Measurements from ENCODE around the gene CBX6.

Gene CBX6

DNA sequence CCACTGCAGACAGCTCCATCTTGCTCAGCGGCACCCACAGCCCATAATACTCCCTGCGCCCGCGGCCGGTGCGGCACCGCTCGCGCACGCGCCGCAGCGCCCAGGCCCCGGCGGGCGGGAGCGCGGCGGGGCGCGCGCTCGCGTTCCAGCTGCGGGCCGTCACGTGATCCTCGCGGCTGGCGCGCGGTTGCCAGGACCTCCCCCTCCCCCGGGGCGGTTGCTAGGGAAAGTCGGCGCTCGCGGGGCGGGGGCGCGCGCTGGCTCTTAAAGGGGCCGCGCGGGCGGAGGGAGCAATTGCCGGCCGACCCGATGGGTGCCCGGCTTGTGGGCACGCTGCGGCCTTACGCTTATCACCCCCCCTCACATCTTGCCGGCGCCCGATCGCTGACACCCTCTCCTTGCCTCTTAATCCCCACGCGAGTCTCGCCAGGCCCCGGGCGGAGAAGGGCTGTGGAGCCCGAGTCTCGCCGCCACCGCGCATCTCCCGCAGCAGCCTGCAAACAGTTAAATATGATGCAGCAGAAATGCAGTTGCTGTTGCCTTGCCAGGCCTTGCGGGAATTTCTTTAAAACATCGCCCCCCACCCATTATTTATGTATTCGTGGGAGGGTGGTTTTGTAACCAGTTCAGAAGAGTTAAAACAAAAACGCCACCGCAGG is at the start of gene CBX6 (continued):
- TF ChIP-seq ZFP37 (tag by site-specific recombination; IDR thresholded peaks at IDR 0.05) (no peak; the same call in 1 of the 2 replicates), ZBTB21 (tag by site-specific recombination; IDR thresholded peaks at IDR 0.05) (0 out of 2 replicates have a peak, but pooled peaks have one; percentile 15), ZNF157 (tag by site-specific recombination; IDR thresholded peaks at IDR 0.05) (no peak), ZXDB (tag by site-specific recombination; IDR thresholded peaks at IDR 0.05) (peak; percentile 82), ZNF16 (tag by site-specific recombination; IDR thresholded peaks at IDR 0.05; ENCODE audit: low read depth) (no peak), ZNF654 (tag by site-specific recombination; IDR thresholded peaks at IDR 0.05; ENCODE audit: low read depth) (no peak), ZSCAN23 (tag by site-specific recombination; IDR thresholded peaks at IDR 0.05) (0 out of 2 replicates have a peak, but pooled peaks have one; percentile 48), ZNF629 (tag by site-specific recombination; IDR thresholded peaks at IDR 0.05) (peak; percentile 68), KLF8 (tag by site-specific recombination; IDR thresholded peaks at IDR 0.05) (peak; percentile 45), HOXC10 (CRISPR knock-in tag; IDR thresholded peaks at IDR 0.05) (no peak), ZNF658 (tag by site-specific recombination; IDR thresholded peaks at IDR 0.05) (no peak), KLF16 (tag by site-specific recombination; IDR thresholded peaks at IDR 0.05) (peak; percentile 49; the same call in 1 of the 2 replicates), ZNF341 (tag by site-specific recombination; IDR thresholded peaks at IDR 0.05; ENCODE audit: low read depth) (peak; percentile 86), FEZF1 (tag by site-specific recombination; IDR thresholded peaks at IDR 0.05) (0 out of 2 replicates have a peak, but pooled peaks have one; percentile 7), ZNF174 (tag by site-specific recombination; IDR thresholded peaks at IDR 0.05) (no peak), ZNF664 (tag by site-specific recombination; IDR thresholded peaks at IDR 0.05) (0 out of 2 replicates have a peak, but pooled peaks have one; percentile 27), SP2 (tag by site-specific recombination; IDR thresholded peaks at IDR 0.05) (peak; percentile 25; the same call in 1 of the 2 replicates), ZNF391 (tag by site-specific recombination; IDR thresholded peaks at IDR 0.05; ENCODE audit: borderline replicate concordance, low read depth) (peak; percentile 30; the same call in 1 of the 2 replicates), ZNF335 (tag by site-specific recombination; conservative IDR thresholded peaks at IDR 0.05) (peak; percentile 93; the same call in 1 of the 2 replicates), ZNF366 (tag by site-specific recombination; conservative IDR thresholded peaks at IDR 0.05) (no peak), SCRT2 (tag by site-specific recombination; IDR thresholded peaks at IDR 0.05) (peak; percentile 60; the same call in 1 of the 2 replicates), MYNN (tag by site-specific recombination; IDR thresholded peaks at IDR 0.05; ENCODE audit: borderline replicate concordance) (no peak)
- TF ChIP-seq, protein P1, sequence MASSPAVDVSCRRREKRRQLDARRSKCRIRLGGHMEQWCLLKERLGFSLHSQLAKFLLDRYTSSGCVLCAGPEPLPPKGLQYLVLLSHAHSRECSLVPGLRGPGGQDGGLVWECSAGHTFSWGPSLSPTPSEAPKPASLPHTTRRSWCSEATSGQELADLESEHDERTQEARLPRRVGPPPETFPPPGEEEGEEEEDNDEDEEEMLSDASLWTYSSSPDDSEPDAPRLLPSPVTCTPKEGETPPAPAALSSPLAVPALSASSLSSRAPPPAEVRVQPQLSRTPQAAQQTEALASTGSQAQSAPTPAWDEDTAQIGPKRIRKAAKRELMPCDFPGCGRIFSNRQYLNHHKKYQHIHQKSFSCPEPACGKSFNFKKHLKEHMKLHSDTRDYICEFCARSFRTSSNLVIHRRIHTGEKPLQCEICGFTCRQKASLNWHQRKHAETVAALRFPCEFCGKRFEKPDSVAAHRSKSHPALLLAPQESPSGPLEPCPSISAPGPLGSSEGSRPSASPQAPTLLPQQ (tag by site-specific recombination; IDR thresholded peaks at IDR 0.05) = peak; percentile 100
- TF ChIP-seq, protein P2, sequence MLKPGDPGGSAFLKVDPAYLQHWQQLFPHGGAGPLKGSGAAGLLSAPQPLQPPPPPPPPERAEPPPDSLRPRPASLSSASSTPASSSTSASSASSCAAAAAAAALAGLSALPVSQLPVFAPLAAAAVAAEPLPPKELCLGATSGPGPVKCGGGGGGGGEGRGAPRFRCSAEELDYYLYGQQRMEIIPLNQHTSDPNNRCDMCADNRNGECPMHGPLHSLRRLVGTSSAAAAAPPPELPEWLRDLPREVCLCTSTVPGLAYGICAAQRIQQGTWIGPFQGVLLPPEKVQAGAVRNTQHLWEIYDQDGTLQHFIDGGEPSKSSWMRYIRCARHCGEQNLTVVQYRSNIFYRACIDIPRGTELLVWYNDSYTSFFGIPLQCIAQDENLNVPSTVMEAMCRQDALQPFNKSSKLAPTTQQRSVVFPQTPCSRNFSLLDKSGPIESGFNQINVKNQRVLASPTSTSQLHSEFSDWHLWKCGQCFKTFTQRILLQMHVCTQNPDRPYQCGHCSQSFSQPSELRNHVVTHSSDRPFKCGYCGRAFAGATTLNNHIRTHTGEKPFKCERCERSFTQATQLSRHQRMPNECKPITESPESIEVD (tag by site-specific recombination; IDR thresholded peaks at IDR 0.05) = no peak
- TF ChIP-seq, protein P3, sequence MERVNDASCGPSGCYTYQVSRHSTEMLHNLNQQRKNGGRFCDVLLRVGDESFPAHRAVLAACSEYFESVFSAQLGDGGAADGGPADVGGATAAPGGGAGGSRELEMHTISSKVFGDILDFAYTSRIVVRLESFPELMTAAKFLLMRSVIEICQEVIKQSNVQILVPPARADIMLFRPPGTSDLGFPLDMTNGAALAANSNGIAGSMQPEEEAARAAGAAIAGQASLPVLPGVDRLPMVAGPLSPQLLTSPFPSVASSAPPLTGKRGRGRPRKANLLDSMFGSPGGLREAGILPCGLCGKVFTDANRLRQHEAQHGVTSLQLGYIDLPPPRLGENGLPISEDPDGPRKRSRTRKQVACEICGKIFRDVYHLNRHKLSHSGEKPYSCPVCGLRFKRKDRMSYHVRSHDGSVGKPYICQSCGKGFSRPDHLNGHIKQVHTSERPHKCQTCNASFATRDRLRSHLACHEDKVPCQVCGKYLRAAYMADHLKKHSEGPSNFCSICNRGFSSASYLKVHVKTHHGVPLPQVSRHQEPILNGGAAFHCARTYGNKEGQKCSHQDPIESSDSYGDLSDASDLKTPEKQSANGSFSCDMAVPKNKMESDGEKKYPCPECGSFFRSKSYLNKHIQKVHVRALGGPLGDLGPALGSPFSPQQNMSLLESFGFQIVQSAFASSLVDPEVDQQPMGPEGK (tag by site-specific recombination; IDR thresholded peaks at IDR 0.05) = peak; percentile 73
- TF ChIP-seq, protein P4, sequence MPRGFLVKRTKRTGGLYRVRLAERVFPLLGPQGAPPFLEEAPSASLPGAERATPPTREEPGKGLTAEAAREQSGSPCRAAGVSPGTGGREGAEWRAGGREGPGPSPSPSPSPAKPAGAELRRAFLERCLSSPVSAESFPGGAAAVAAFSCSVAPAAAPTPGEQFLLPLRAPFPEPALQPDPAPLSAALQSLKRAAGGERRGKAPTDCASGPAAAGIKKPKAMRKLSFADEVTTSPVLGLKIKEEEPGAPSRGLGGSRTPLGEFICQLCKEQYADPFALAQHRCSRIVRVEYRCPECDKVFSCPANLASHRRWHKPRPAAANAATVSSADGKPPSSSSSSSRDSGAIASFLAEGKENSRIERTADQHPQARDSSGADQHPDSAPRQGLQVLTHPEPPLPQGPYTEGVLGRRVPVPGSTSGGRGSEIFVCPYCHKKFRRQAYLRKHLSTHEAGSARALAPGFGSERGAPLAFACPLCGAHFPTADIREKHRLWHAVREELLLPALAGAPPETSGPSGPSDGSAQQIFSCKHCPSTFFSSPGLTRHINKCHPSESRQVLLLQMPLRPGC (tag by site-specific recombination; IDR thresholded peaks at IDR 0.05) = 0 out of 2 replicates have a peak, but pooled peaks have one; percentile 29
- TF ChIP-seq, protein P5, sequence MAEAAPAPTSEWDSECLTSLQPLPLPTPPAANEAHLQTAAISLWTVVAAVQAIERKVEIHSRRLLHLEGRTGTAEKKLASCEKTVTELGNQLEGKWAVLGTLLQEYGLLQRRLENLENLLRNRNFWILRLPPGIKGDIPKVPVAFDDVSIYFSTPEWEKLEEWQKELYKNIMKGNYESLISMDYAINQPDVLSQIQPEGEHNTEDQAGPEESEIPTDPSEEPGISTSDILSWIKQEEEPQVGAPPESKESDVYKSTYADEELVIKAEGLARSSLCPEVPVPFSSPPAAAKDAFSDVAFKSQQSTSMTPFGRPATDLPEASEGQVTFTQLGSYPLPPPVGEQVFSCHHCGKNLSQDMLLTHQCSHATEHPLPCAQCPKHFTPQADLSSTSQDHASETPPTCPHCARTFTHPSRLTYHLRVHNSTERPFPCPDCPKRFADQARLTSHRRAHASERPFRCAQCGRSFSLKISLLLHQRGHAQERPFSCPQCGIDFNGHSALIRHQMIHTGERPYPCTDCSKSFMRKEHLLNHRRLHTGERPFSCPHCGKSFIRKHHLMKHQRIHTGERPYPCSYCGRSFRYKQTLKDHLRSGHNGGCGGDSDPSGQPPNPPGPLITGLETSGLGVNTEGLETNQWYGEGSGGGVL (tag by site-specific recombination; IDR thresholded peaks at IDR 0.05) = peak; percentile 87
- TF ChIP-seq, protein P6, sequence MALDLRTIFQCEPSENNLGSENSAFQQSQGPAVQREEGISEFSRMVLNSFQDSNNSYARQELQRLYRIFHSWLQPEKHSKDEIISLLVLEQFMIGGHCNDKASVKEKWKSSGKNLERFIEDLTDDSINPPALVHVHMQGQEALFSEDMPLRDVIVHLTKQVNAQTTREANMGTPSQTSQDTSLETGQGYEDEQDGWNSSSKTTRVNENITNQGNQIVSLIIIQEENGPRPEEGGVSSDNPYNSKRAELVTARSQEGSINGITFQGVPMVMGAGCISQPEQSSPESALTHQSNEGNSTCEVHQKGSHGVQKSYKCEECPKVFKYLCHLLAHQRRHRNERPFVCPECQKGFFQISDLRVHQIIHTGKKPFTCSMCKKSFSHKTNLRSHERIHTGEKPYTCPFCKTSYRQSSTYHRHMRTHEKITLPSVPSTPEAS (tag by site-specific recombination; IDR thresholded peaks at IDR 0.05) = peak; percentile 43; the same call in 1 of the 2 replicates
- TF ChIP-seq, protein P7, sequence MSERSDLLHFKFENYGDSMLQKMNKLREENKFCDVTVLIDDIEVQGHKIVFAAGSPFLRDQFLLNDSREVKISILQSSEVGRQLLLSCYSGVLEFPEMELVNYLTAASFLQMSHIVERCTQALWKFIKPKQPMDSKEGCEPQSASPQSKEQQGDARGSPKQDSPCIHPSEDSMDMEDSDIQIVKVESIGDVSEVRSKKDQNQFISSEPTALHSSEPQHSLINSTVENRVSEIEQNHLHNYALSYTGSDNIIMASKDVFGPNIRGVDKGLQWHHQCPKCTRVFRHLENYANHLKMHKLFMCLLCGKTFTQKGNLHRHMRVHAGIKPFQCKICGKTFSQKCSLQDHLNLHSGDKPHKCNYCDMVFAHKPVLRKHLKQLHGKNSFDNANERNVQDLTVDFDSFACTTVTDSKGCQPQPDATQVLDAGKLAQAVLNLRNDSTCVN (tag by site-specific recombination; optimal IDR thresholded peaks at IDR 0.05) = peak; percentile 89

All from HEK293 (cell line).